HEK293 (cell line): ENCODE results near the gene ZCCHC8.

Experiments
- CTCF ChIA-PET: fragments of 350-600 bp; formaldehyde crosslinking; extraction: SDS; loops from one replicate; lab custom pipeline; 2021; ENCODE audit warnings: antibody characterized with exemption; lab: Yijun Ruan, JAX
- POLR2A ChIA-PET: fragments of 300-600 bp; formaldehyde crosslinking; extraction: SDS; loops from one replicate; lab custom pipeline; 2020; ENCODE audit warnings: antibody characterized with exemption, inconsistent platforms; lab: Yijun Ruan, JAX
- H3K27ac ChIP-seq: fragments of 200-500 bp; sonication (Bioruptor generic); 2 replicates; pipeline ENCODE4 v1.5.1; 2014; ENCODE audit warnings: low read depth, low read length, control low read depth, inconsistent platforms; ENCODE audit errors: extremely low read depth
- H3K36me3 ChIP-seq, 2 experiments: fragments of 200-500 bp in 1 of 2; sonication (Bioruptor generic) in 1 of 2; 1 replicate in 1 of 2; 2 replicates in 1 of 2; pipeline ENCODE4 v1.5.1; 2014 to 2017; ENCODE audit warnings: inconsistent platforms in 2 of 2, low read length in 2 of 2; ENCODE audit not compliant: control insufficient read depth in 2 of 2, insufficient read depth in 1 of 2
- H3K4me1 ChIP-seq: fragments of 200-500 bp; sonication (Bioruptor generic); 2 replicates; pipeline ENCODE4 v1.5.1; 2014; ENCODE audit warnings: mild to moderate bottlenecking, low read length, inconsistent platforms; ENCODE audit not compliant: control insufficient read depth, insufficient read depth
- H3K4me3 ChIP-seq: 2 replicates; pipeline ENCODE4 v1.5.1; 2011; ENCODE audit warnings: low read depth, mild to moderate bottlenecking, control low read depth, low read length, moderate library complexity
- H3K9me3 ChIP-seq: fragments of 200-500 bp; sonication (Bioruptor generic); 2 replicates; pipeline ENCODE4 v1.5.1; 2014; ENCODE audit warnings: low read depth, low read length, inconsistent platforms; ENCODE audit not compliant: control insufficient read depth, insufficient read depth
- EGR2 ChIP-seq: fragments of 450-650 bp; formaldehyde crosslinking; IDR thresholded peaks from 2 replicates; pipeline ENCODE4 v1.5.1; 2016; ENCODE audit warnings: low read depth, missing biosample characterization, missing genetic modification characterization
- ELK4 ChIP-seq: IDR thresholded peaks from 2 replicates; pipeline ENCODE4 v1.6.1; 2011; ENCODE audit warnings: mild to moderate bottlenecking, low read depth, low read length, borderline replicate concordance
- GLI2 ChIP-seq: fragments of 450-650 bp; formaldehyde crosslinking; IDR thresholded peaks from 2 replicates; pipeline ENCODE4; 2017; ENCODE audit warnings: missing biosample characterization, missing genetic modification characterization, low read depth, borderline replicate concordance
- GLIS1 ChIP-seq: fragments of 450-650 bp; formaldehyde crosslinking; IDR thresholded peaks from 2 replicates; pipeline ENCODE4 v1.5.1; 2016; ENCODE audit warnings: missing biosample characterization, missing genetic modification characterization
- KLF10 ChIP-seq: fragments of 450-650 bp; IDR thresholded peaks from 2 replicates; pipeline ENCODE4 v1.5.1; 2018; ENCODE audit warnings: missing biosample characterization, mild to moderate bottlenecking, missing genetic modification characterization
- KLF8 ChIP-seq: fragments of 450-650 bp; formaldehyde crosslinking; IDR thresholded peaks from 2 replicates; pipeline ENCODE4 v1.5.1; 2016; ENCODE audit warnings: missing biosample characterization, missing genetic modification characterization
- MZF1 ChIP-seq: fragments of 450-650 bp; formaldehyde crosslinking; IDR thresholded peaks from 2 replicates; pipeline ENCODE4 v1.5.1; 2017; ENCODE audit warnings: missing biosample characterization, missing genetic modification characterization, borderline replicate concordance
- SETDB1 ChIP-seq: IDR thresholded peaks from one replicate; pipeline ENCODE4 v1.6.1; 2017; ENCODE audit warnings: mild to moderate bottlenecking, low read length, moderate library complexity, mixed read lengths; ENCODE audit not compliant: insufficient read length
- TSHZ1 ChIP-seq: fragments of 450-650 bp; formaldehyde crosslinking; IDR thresholded peaks from 2 replicates; pipeline ENCODE4 v1.5.1; 2016; ENCODE audit warnings: missing biosample characterization, missing genetic modification characterization, borderline replicate concordance
- WT1 ChIP-seq: fragments of 450-650 bp; formaldehyde crosslinking; IDR thresholded peaks from 2 replicates; pipeline ENCODE4 v1.5.1; 2016; ENCODE audit warnings: missing biosample characterization, missing genetic modification characterization
- ZBTB17 ChIP-seq: fragments of 450-650 bp; formaldehyde crosslinking; IDR thresholded peaks from 2 replicates; pipeline ENCODE4 v1.5.1; 2016; ENCODE audit warnings: missing biosample characterization, missing genetic modification characterization
- ZBTB21 ChIP-seq: fragments of 450-650 bp; formaldehyde crosslinking; IDR thresholded peaks from 2 replicates; pipeline ENCODE4 v1.5.1; 2017; ENCODE audit warnings: missing biosample characterization, missing genetic modification characterization
- ZBTB7A ChIP-seq: fragments of 450-650 bp; formaldehyde crosslinking; IDR thresholded peaks from 2 replicates; pipeline ENCODE4 v1.5.1; 2016; ENCODE audit warnings: low read depth, missing biosample characterization, missing genetic modification characterization
- ZFP69B ChIP-seq: fragments of 450-650 bp; formaldehyde crosslinking; IDR thresholded peaks from 2 replicates; pipeline ENCODE4 v1.5.1; 2016; ENCODE audit warnings: missing biosample characterization, missing genetic modification characterization
- ZNF155 ChIP-seq: fragments of 450-650 bp; formaldehyde crosslinking; IDR thresholded peaks from 2 replicates; pipeline ENCODE4 v1.5.1; 2016; ENCODE audit warnings: missing biosample characterization, missing genetic modification characterization
- ZNF26 ChIP-seq: fragments of 450-650 bp; formaldehyde crosslinking; IDR thresholded peaks from 2 replicates; pipeline ENCODE4 v1.5.1; 2016; ENCODE audit warnings: missing biosample characterization, missing genetic modification characterization
- ZNF335 ChIP-seq: fragments of 450-650 bp; formaldehyde crosslinking; conservative IDR thresholded peaks from 2 replicates; pipeline ENCODE4 v1.5.1; 2016; ENCODE audit warnings: missing biosample characterization, missing genetic modification characterization
- ZNF341 ChIP-seq: fragments of 450-650 bp; formaldehyde crosslinking; IDR thresholded peaks from 2 replicates; pipeline ENCODE4; 2016; ENCODE audit warnings: low read depth, missing biosample characterization, missing genetic modification characterization
- ZNF394 ChIP-seq: fragments of 450-650 bp; formaldehyde crosslinking; IDR thresholded peaks from 2 replicates; pipeline ENCODE4 v1.5.1; 2016; ENCODE audit warnings: missing biosample characterization, missing genetic modification characterization, mild to moderate bottlenecking, moderate library complexity, borderline replicate concordance
- ZNF404 ChIP-seq: fragments of 450-650 bp; formaldehyde crosslinking; IDR thresholded peaks from 2 replicates; pipeline ENCODE4 v1.5.1; 2017; ENCODE audit warnings: missing biosample characterization, missing genetic modification characterization
- ZNF426 ChIP-seq: fragments of 450-650 bp; formaldehyde crosslinking; IDR thresholded peaks from 2 replicates; pipeline ENCODE4 v1.5.1; 2017; ENCODE audit warnings: missing biosample characterization, missing genetic modification characterization, mild to moderate bottlenecking, inconsistent platforms, moderate library complexity
- ZNF521 ChIP-seq: fragments of 450-650 bp; formaldehyde crosslinking; IDR thresholded peaks from 2 replicates; pipeline ENCODE4 v1.5.1; 2017; ENCODE audit warnings: missing biosample characterization, mild to moderate bottlenecking, missing genetic modification characterization
- ZNF623 ChIP-seq: fragments of 450-650 bp; formaldehyde crosslinking; IDR thresholded peaks from 2 replicates; pipeline ENCODE4 v1.5.1; 2016; ENCODE audit warnings: missing biosample characterization, missing genetic modification characterization
- ZNF660 ChIP-seq: fragments of 450-650 bp; IDR thresholded peaks from 2 replicates; pipeline ENCODE4 v1.5.1; 2018; ENCODE audit warnings: missing biosample characterization, mild to moderate bottlenecking, missing genetic modification characterization
- ZNF664 ChIP-seq: fragments of 450-650 bp; formaldehyde crosslinking; IDR thresholded peaks from 2 replicates; pipeline ENCODE4 v1.5.1; 2016; ENCODE audit warnings: missing biosample characterization, missing genetic modification characterization
- ZNF677 ChIP-seq: fragments of 450-650 bp; IDR thresholded peaks from 2 replicates; pipeline ENCODE4 v1.5.0; 2018; ENCODE audit warnings: missing biosample characterization, mild to moderate bottlenecking, missing genetic modification characterization, moderate library complexity
- ZNF768 ChIP-seq: fragments of 450-650 bp; formaldehyde crosslinking; IDR thresholded peaks from 2 replicates; pipeline ENCODE4 v1.5.1; 2018; ENCODE audit warnings: missing biosample characterization, mild to moderate bottlenecking, missing genetic modification characterization
- TF ChIP-seq, protein P1 (sequence below): fragments of 450-650 bp; formaldehyde crosslinking; IDR thresholded peaks from 2 replicates; pipeline ENCODE4 v1.5.1; 2016; ENCODE audit warnings: missing biosample characterization, missing genetic modification characterization
- TF ChIP-seq, protein P2 (sequence below): fragments of 450-650 bp; formaldehyde crosslinking; IDR thresholded peaks from 2 replicates; pipeline ENCODE4 v1.5.1; 2016; ENCODE audit warnings: missing biosample characterization, missing genetic modification characterization
- TF ChIP-seq, protein P3 (sequence below): fragments of 450-650 bp; formaldehyde crosslinking; IDR thresholded peaks from 2 replicates; pipeline ENCODE4 v1.5.1; 2016; ENCODE audit warnings: missing biosample characterization, missing genetic modification characterization

ZCCHC8 gene

DNA sequence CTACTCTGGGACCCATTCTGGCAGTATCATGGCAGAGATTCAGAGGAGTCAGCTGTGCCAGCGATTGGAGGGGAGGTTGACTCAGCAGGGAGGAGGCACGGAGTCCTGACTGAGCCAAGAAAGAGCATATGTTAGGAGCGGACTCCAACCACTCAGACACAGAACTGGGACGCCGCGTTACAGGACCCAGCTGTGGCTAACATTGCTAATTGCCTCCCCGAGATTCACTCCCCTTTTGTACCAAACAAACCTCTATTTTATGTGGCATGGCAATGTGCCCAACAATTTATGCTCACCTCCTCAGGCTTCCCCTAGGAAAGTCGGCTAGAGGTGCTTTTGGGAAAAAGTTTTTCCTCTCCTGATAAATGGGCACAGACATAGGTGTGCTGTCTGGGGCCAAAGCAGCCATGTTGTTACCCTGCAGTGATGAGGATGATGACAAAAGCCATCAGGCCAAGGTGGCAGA, 63.0 kb downstream of the ZCCHC8 start:
- H3K9me3 ChIP-seq, result no peaks in the 10 kb centered on the region
- ChIA-PET CTCF (interaction anchor here (1.5 kb wide), 1 partner anchor 81 kb away, joined by 3 read pairs; no protein-coding TSS in a partner anchor), POLR2A (interaction anchor here (0.6 kb wide), 1 partner anchor 599 kb away, joined by 5 read pairs; no protein-coding TSS in a partner anchor)
- H3K27ac ChIP-seq, result no peak overlapping the region
- H3K4me1 ChIP-seq, result peaks cover 4% of the 10 kb centered on the region; the same call in 1 of the 2 replicates
- H3K4me3 ChIP-seq, result no peak overlapping the region
- H3K36me3 ChIP-seq, result no peaks in the 10 kb centered on the region
- TF ChIP-seq ZBTB17 (tag by site-specific recombination) (peak; percentile 48; the same call in 1 of the 2 replicates), ZNF426 (tag by site-specific recombination) (no peak), ZNF26 (no peak), ZFP69B (no peak), ZNF335 (tag by site-specific recombination) (peak; percentile 67), SETDB1 (no peak), EGR2 (tag by site-specific recombination) (no peak), ZNF677 (tag by site-specific recombination) (no peak), ZNF664 (no peak), MZF1 (0 out of 2 replicates have a peak, but pooled peaks have one; percentile 34), ELK4 (no peak), ZBTB21 (tag by site-specific recombination) (no peak), ZNF394 (tag by site-specific recombination) (no peak), GLI2 (tag by site-specific recombination) (no peak), ZNF521 (no peak), ZBTB7A (tag by site-specific recombination) (no peak), KLF8 (no peak), ZNF623 (tag by site-specific recombination) (no peak), TSHZ1 (no peak), KLF10 (tag by site-specific recombination) (no peak), ZNF660 (tag by site-specific recombination) (no peak), ZNF341 (tag by site-specific recombination) (peak; percentile 27; the same call in 1 of the 2 replicates), WT1 (peak; percentile 74), ZNF155 (tag by site-specific recombination) (no peak), GLIS1 (tag by site-specific recombination) (0 out of 2 replicates have a peak, but pooled peaks have one; percentile 12), ZNF404 (tag by site-specific recombination) (no peak), ZNF768 (tag by site-specific recombination) (no peak)
- TF ChIP-seq, protein P1, sequence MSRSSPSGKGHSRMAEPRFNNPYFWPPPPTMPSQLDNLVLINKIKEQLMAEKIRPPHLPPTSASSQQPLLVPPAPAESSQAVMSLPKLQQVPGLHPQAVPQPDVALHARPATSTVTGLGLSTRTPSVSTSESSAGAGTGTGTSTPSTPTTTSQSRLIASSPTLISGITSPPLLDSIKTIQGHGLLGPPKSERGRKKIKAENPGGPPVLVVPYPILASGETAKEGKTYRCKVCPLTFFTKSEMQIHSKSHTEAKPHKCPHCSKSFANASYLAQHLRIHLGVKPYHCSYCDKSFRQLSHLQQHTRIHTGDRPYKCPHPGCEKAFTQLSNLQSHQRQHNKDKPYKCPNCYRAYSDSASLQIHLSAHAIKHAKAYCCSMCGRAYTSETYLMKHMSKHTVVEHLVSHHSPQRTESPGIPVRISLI (tag by site-specific recombination), result no peak
- TF ChIP-seq, protein P2, sequence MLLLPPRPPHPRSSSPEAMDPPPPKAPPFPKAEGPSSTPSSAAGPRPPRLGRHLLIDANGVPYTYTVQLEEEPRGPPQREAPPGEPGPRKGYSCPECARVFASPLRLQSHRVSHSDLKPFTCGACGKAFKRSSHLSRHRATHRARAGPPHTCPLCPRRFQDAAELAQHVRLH (tag by site-specific recombination), result no peak
- TF ChIP-seq, protein P3, sequence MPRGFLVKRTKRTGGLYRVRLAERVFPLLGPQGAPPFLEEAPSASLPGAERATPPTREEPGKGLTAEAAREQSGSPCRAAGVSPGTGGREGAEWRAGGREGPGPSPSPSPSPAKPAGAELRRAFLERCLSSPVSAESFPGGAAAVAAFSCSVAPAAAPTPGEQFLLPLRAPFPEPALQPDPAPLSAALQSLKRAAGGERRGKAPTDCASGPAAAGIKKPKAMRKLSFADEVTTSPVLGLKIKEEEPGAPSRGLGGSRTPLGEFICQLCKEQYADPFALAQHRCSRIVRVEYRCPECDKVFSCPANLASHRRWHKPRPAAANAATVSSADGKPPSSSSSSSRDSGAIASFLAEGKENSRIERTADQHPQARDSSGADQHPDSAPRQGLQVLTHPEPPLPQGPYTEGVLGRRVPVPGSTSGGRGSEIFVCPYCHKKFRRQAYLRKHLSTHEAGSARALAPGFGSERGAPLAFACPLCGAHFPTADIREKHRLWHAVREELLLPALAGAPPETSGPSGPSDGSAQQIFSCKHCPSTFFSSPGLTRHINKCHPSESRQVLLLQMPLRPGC (tag by site-specific recombination), result no peak
